ENCODE measurements around the gene RBM20.

RBM20 gene

DNA sequence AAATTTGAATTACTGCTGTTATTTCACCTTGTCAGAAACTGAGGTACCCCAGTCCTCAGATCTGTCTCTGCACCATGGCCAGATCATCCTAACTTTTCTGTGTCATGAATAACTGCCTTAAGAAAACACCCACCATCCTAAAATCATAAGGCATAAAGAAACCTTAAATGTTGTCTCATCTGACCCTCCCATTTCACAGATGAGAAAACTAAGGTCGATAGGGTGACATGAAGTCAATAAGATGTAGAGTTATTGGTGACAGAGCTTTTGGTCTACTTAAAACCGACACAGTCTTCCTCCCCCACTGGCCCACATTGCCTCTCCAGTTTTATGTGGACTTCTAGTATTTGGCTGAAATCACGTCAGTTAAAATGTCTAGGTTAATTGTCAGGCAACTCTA, 126.1 kb downstream of the RBM20 start:
- no peak overlapping the region for H3K4me3 Mint-ChIP-seq
- H3K4me1 Mint-ChIP-seq, result peaks cover 15% of the 10 kb centered on the region
- H3K27me3 Mint-ChIP-seq (ENCODE audit: low read depth), result no peaks in the 10 kb centered on the region
- H3K27ac Mint-ChIP-seq, result no peak overlapping the region
- TF ChIP-seq, protein P1, sequence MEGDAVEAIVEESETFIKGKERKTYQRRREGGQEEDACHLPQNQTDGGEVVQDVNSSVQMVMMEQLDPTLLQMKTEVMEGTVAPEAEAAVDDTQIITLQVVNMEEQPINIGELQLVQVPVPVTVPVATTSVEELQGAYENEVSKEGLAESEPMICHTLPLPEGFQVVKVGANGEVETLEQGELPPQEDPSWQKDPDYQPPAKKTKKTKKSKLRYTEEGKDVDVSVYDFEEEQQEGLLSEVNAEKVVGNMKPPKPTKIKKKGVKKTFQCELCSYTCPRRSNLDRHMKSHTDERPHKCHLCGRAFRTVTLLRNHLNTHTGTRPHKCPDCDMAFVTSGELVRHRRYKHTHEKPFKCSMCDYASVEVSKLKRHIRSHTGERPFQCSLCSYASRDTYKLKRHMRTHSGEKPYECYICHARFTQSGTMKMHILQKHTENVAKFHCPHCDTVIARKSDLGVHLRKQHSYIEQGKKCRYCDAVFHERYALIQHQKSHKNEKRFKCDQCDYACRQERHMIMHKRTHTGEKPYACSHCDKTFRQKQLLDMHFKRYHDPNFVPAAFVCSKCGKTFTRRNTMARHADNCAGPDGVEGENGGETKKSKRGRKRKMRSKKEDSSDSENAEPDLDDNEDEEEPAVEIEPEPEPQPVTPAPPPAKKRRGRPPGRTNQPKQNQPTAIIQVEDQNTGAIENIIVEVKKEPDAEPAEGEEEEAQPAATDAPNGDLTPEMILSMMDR (IDR thresholded peaks at IDR 0.05; ENCODE audit: unreplicated experiment in 3 of 3), result no peak
- no peaks in the 10 kb centered on the region for H3K36me3 Mint-ChIP-seq (ENCODE audit: low read depth)
- no peaks in the 10 kb centered on the region for H3K9me3 Mint-ChIP-seq

DNA sequence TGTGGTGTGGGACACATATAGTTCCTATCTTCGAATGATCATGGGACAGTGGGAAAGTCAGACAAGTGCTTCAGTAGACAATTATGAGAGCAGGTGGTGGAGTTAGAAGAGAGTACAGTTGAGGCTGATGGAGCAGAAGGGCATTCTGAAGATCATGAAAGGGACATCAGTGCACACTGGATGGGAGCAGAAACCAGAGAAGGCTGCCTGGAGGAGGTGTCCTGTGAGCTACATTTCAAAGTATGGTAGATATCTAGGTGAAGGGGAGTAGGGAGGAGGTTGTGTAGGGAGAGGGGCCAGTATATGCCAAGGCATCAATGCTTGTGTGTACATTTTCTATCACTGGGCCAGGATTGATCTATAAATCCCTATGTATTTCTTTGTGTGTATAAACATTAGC, 127.3 kb downstream of the RBM20 start:
- no peaks in the 10 kb centered on the region for H3K9me3 Mint-ChIP-seq
- H3K4me3 Mint-ChIP-seq, result no peak overlapping the region
- no peaks in the 10 kb centered on the region for H3K27me3 Mint-ChIP-seq (ENCODE audit: low read depth)
- H3K27ac Mint-ChIP-seq, result no peak overlapping the region
- peaks cover 5% of the 10 kb centered on the region for H3K4me1 Mint-ChIP-seq
- TF ChIP-seq, protein P1 (IDR thresholded peaks at IDR 0.05; ENCODE audit: unreplicated experiment in 3 of 3), result no peak
- no peaks in the 10 kb centered on the region for H3K36me3 Mint-ChIP-seq (ENCODE audit: low read depth)

DNA sequence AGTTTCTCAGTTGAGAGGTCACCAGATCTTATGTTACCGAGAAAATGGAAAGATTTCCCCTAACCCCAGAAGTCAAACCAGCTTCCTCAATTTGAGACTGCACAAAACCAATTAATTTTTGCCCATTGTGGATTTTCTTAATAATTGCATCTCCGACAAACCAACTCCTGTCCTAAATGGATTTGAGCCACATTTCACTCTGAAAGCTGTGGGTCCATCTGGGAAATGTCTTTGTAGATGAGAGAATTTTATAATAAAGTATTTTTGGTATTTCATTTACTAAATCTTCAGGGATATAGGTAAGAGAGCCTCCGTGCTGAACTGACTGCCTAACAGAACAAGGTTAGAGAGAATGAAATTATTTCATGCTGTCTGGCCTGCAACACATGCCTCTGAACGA, 127.9 kb downstream of the RBM20 start:
- peaks cover 5% of the 10 kb centered on the region for H3K4me1 Mint-ChIP-seq
- TF ChIP-seq, protein P1 (IDR thresholded peaks at IDR 0.05; ENCODE audit: unreplicated experiment in 3 of 3), result no peak
- no peaks in the 10 kb centered on the region for H3K36me3 Mint-ChIP-seq (ENCODE audit: low read depth)
- H3K9me3 Mint-ChIP-seq, result no peaks in the 10 kb centered on the region
- H3K4me3 Mint-ChIP-seq, result no peak overlapping the region
- H3K27me3 Mint-ChIP-seq (ENCODE audit: low read depth), result no peaks in the 10 kb centered on the region
- H3K27ac Mint-ChIP-seq, result no peak overlapping the region

DNA sequence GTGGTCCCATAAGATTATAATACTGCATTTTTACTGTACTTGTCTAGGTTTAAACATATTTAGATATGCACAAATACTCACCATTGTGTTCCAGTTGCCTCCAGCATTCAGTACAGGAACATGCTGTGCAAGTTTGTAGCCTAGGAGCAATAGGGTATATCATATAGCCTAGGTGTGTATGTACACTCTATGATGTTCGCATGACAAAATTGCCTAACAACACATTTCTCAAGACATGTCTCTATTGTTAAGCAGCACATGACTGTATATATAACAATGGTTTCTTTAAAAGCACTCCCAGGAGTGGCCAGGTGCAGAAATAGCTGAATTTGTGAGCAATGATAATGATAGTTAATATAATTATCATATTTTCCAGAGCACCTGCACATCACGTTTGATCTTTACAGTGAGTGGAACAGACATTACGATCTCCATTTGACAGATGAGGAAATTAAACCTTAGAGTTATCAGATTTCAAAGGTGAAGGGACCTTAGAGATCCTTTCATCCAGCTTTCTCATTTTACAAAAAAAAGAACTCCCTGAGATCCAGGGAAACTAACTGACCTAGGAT, 128.4 kb downstream of the RBM20 start:
- Mint-ChIP-seq H3K27me3 (ENCODE audit: low read depth) (no peaks in the 10 kb centered on the region), H3K4me1 (peaks cover 5% of the 10 kb centered on the region), H3K9me3 (no peaks in the 10 kb centered on the region), H3K4me3 (no peak overlapping the region), H3K36me3 (ENCODE audit: low read depth) (no peaks in the 10 kb centered on the region), H3K27ac (no peak overlapping the region)
- TF ChIP-seq, protein P1 (IDR thresholded peaks at IDR 0.05; ENCODE audit: unreplicated experiment in 3 of 3), result no peak

DNA sequence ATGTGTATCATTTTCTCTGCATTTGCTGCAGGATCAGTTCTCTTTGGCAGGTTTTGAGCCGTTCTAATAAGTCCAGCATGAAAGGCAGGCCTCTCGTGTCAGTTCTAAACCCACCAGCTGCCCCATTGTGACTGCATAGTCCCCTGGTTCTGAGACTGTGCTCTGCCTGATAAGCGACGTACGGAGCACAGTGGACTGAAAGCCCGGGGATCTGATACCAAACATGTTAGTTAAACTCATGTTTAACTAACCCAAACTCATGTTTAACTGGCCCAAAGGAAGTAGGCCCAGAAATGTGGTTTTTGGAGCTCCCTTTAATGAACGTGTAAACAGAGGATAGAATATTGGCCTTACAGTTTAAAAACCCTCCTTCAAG, 129.5 kb downstream of the RBM20 start:
- no peaks in the 10 kb centered on the region for H3K36me3 Mint-ChIP-seq (ENCODE audit: low read depth)
- H3K9me3 Mint-ChIP-seq, result no peaks in the 10 kb centered on the region
- no peaks in the 10 kb centered on the region for H3K27me3 Mint-ChIP-seq (ENCODE audit: low read depth)
- TF ChIP-seq, protein P1 (IDR thresholded peaks at IDR 0.05; ENCODE audit: unreplicated experiment in 3 of 3), result no peak
- H3K27ac Mint-ChIP-seq, result no peak overlapping the region
- H3K4me1 Mint-ChIP-seq, result peaks cover 5% of the 10 kb centered on the region
- H3K4me3 Mint-ChIP-seq, result no peak overlapping the region
